ENCODE results near the gene TRMT44. TPM values are rescaled to one million over a fixed set of nuclear protein-coding genes. Genes with fewer than 3 reads are reported as not detected.

Gene TRMT44
- total RNA-seq, 1 experiment from 2014 or later = 25.8 TPM

DNA sequence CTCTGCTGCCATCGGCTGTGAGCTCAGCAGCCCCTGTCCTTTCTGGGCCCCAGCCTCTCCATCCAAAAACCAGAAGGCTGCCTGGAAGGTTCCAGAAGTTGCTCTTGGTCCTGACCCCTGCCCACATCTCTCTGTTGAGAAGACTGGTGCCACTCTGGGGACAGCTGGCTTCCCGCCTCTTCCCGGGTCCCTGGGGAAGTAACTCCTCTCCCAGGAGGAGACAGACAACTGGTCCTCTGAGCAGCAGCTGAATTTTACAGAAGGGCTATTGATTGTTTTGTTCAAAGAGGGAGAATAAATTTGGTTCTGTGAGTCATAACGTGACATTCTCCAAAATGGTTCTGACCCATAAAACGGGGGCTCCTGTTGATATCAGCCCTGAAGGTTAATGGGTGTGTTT is 61.2 kb downstream of the TRMT44 start:
- Histone ChIP-seq H3K4me1 (ENCODE audit: control insufficient read depth in 1 of 2, insufficient read depth in 2 of 2, low read length in 2 of 2) (peaks cover 0 to 4% of the 10 kb centered on the region in 2 experiments; a peak in 1 of 4 replicates), H2AFZ (ENCODE audit: low read depth, low read length, poor library complexity, severe bottlenecking) (no peak overlapping the region), H3K4me3 (replicated peaks in 1 of 2; ENCODE audit: low read depth in 1 of 2, low read length in 2 of 2) (no peak overlapping the region), H3K36me3 (ENCODE audit: control insufficient read depth in 1 of 2, insufficient read depth in 2 of 2, low read length in 2 of 2) (no peaks in the 10 kb centered on the region), H4K20me1 (ENCODE audit: insufficient read depth) (no peaks in the 10 kb centered on the region), H3K27ac (ENCODE audit: low read depth, low read length) (no peak overlapping the region), H3K9ac (ENCODE audit: low read length) (no peak overlapping the region), H3K9me3 (ENCODE audit: control insufficient read depth in 1 of 2, insufficient read depth in 1 of 2, low read depth in 1 of 2, low read length in 2 of 2) (no peaks in the 10 kb centered on the region), H3K27me3 (ENCODE audit: insufficient read depth, low read length) (0 out of 2 replicates have a peak, but pooled peaks cover 3% of the 10 kb centered on the region), H3K79me2 (ENCODE audit: insufficient read depth, low read length) (no peaks in the 10 kb centered on the region), H3K4me2 (ENCODE audit: low read length) (no peak overlapping the region), H3K9me2 (ENCODE audit: insufficient read depth) (no peaks in the 10 kb centered on the region)
- DNase-seq (ENCODE audit: low read depth, low spot score) (no peak), ATAC-seq (no peak)
- no TSS peak for BruUV-seq (replicated peaks)
- ChIA-PET POLR2A (no interaction called here), CTCF (no interaction called here), RAD21 (ENCODE audit: low non-redundant PET in 1 of 2, low total read pairs in 2 of 2, uncharacterized antibody in 2 of 2, unreplicated experiment in 2 of 2) (no interaction called here)
- intact Hi-C loops (cut with micrococcal nuclease) = no loop called here
- TF ChIP-seq POLR2AphosphoS5 (IDR thresholded peaks at IDR 0.05; ENCODE audit: low read depth, low read length) = no peak
- no peak for TF ChIP-seq EGR1 (IDR thresholded peaks at IDR 0.05; ENCODE audit: low read depth)
- TF ChIP-seq CBX3 (IDR thresholded peaks at IDR 0.05; ENCODE audit: low read depth) = no peak
- no peak for TF ChIP-seq ZNF274 (IDR thresholded peaks at IDR 0.05; ENCODE audit: low read depth, low read length)
- no peak for TF ChIP-seq EZH2 (IDR thresholded peaks at IDR 0.05)
- no peak for TF ChIP-seq ELF1 (IDR thresholded peaks at IDR 0.05; ENCODE audit: borderline replicate concordance, low read depth)
- TF ChIP-seq, protein P1, sequence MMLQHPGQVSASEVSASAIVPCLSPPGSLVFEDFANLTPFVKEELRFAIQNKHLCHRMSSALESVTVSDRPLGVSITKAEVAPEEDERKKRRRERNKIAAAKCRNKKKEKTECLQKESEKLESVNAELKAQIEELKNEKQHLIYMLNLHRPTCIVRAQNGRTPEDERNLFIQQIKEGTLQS (IDR thresholded peaks at IDR 0.05) = no peak
- no peak for TF ChIP-seq SIN3A (IDR thresholded peaks at IDR 0.05; ENCODE audit: low read depth)
- no peak for TF ChIP-seq ZFX (IDR thresholded peaks at IDR 0.05)
- no peak for TF ChIP-seq JUND (IDR thresholded peaks at IDR 0.05)
- TF ChIP-seq EZH2phosphoT487 (IDR thresholded peaks at IDR 0.05; ENCODE audit: borderline replicate concordance) = no peak
- TF ChIP-seq CEBPB (IDR thresholded peaks at IDR 0.05; ENCODE audit: low read depth) = no peak
- TF ChIP-seq SP1 (IDR thresholded peaks at IDR 0.05; ENCODE audit: low read depth) = no peak
- no peak for TF ChIP-seq TCF7L2 (IDR thresholded peaks at IDR 0.05; ENCODE audit: borderline replicate concordance, extremely low read depth, insufficient read depth, insufficient read length)
- TF ChIP-seq POLR2A (IDR thresholded peaks at IDR 0.05; ENCODE audit: borderline replicate concordance, extremely low read depth, insufficient read depth, insufficient read length) = no peak
